ENCODE results near the gene BRAT1. TPM values are rescaled to one million over a fixed set of nuclear protein-coding genes. Genes with fewer than 3 reads are reported as not detected.

Gene BRAT1
- total and polyA plus RNA-seq, 2 experiments from 2014 or later = 19.2 to 45.0 TPM

DNA sequence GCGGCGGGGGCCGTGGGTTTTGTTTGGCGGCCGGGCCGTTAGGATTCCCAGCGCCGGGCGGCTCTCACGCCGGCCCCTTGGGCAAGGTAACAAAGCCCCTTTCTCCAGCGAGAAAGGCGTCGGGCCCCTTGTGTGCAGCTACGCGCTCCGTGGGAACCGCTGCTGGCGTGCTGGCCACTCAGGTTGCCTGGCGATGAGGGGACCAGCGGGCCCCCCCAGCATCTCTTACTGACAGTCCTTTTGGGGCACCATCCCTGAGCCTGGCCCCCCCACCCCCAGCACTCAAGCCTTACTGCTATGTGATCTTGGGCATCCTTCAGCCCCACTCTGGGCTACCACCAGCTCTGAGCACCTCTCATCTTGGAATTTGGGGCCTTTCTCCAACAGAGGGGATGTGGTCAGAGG lies 34.0 kb downstream of the BRAT1 start:
- Histone ChIP-seq H2AFZ (no peak overlapping the region), H3K27ac (no peak overlapping the region), H4K20me1 (ENCODE audit: insufficient read depth, poor library complexity, severe bottlenecking) (peaks cover 3% of the 10 kb centered on the region), H3K4me1 (ENCODE audit: insufficient read depth) (peaks cover 58% of the 10 kb centered on the region), H3K79me2 (peaks cover 6% of the 10 kb centered on the region), H3K4me2 (peak overlapping the region; percentile 81), H3K9me2 (replicated peaks; ENCODE audit: insufficient read depth) (no peaks in the 10 kb centered on the region), H3K36me3 (replicated peaks; ENCODE audit: insufficient read depth, low read depth) (no peaks in the 10 kb centered on the region), H3K27me3 (peaks cover 20% of the 10 kb centered on the region), H3K9me3 (ENCODE audit: low read depth) (no peaks in the 10 kb centered on the region), H3K4me3 (no peak overlapping the region)
- WGBS (ENCODE audit: low lambda C conversion rate, missing lambda C conversion rate) = 83% methylated on average over 2 of the region's 21 CpGs
- DNase-seq (ENCODE audit: low spot score) = no peak
- TF ChIP-seq EZH2phosphoT487 (IDR thresholded peaks at IDR 0.05; ENCODE audit: low read depth, severe bottlenecking, unreplicated experiment) (no peak), EZH2 (IDR thresholded peaks at IDR 0.05; ENCODE audit: borderline replicate concordance) (no peak)
- TF ChIP-seq, protein P1, sequence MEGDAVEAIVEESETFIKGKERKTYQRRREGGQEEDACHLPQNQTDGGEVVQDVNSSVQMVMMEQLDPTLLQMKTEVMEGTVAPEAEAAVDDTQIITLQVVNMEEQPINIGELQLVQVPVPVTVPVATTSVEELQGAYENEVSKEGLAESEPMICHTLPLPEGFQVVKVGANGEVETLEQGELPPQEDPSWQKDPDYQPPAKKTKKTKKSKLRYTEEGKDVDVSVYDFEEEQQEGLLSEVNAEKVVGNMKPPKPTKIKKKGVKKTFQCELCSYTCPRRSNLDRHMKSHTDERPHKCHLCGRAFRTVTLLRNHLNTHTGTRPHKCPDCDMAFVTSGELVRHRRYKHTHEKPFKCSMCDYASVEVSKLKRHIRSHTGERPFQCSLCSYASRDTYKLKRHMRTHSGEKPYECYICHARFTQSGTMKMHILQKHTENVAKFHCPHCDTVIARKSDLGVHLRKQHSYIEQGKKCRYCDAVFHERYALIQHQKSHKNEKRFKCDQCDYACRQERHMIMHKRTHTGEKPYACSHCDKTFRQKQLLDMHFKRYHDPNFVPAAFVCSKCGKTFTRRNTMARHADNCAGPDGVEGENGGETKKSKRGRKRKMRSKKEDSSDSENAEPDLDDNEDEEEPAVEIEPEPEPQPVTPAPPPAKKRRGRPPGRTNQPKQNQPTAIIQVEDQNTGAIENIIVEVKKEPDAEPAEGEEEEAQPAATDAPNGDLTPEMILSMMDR (IDR thresholded peaks at IDR 0.05; ENCODE audit: poor library complexity) = no peak

DNA sequence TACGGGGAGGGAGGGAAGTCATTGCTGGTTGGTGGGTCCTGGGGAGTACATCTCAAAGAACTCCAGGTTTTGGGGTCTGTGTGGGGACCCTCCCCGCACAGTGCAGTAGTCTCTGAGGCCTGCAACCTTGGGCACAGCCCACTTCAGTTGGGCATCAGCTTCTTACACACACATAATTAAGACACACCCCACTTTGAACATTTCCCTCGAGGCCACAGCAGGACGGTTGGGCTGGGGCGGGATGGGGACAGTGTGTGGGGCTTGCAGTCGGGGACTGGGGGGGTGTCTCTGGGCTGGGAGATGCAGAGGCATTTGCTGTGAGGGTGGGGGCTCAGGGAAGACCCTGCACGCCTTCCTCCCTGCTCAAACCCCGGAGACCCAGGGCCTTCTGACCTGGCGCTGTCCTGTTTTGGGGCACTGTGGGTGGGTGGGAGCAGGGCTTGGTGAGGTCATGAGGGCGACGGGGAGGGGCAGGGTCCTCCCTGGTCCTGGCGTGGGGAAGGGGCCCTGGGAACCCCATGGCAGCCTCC lies 34.5 kb downstream of the BRAT1 start:
- Histone ChIP-seq H3K9me2 (replicated peaks; ENCODE audit: insufficient read depth) (no peaks in the 10 kb centered on the region), H3K79me2 (peaks cover 6% of the 10 kb centered on the region), H3K4me3 (no peak overlapping the region), H3K4me1 (ENCODE audit: insufficient read depth) (peaks cover 58% of the 10 kb centered on the region), H3K27me3 (peaks cover 20% of the 10 kb centered on the region), H2AFZ (no peak overlapping the region), H3K27ac (no peak overlapping the region), H3K36me3 (replicated peaks; ENCODE audit: insufficient read depth, low read depth) (no peaks in the 10 kb centered on the region), H4K20me1 (ENCODE audit: insufficient read depth, poor library complexity, severe bottlenecking) (peaks cover 3% of the 10 kb centered on the region), H3K4me2 (peak overlapping the region; percentile 81), H3K9me3 (ENCODE audit: low read depth) (no peaks in the 10 kb centered on the region)
- 54% methylated on average over 9 of the region's 12 CpGs for WGBS (ENCODE audit: low lambda C conversion rate, missing lambda C conversion rate)
- no peak for DNase-seq (ENCODE audit: low spot score)
- TF ChIP-seq, protein P1 (IDR thresholded peaks at IDR 0.05; ENCODE audit: poor library complexity) = no peak
- no peak for TF ChIP-seq EZH2phosphoT487 (IDR thresholded peaks at IDR 0.05; ENCODE audit: low read depth, severe bottlenecking, unreplicated experiment)
- TF ChIP-seq EZH2 (IDR thresholded peaks at IDR 0.05; ENCODE audit: borderline replicate concordance) = no peak

DNA sequence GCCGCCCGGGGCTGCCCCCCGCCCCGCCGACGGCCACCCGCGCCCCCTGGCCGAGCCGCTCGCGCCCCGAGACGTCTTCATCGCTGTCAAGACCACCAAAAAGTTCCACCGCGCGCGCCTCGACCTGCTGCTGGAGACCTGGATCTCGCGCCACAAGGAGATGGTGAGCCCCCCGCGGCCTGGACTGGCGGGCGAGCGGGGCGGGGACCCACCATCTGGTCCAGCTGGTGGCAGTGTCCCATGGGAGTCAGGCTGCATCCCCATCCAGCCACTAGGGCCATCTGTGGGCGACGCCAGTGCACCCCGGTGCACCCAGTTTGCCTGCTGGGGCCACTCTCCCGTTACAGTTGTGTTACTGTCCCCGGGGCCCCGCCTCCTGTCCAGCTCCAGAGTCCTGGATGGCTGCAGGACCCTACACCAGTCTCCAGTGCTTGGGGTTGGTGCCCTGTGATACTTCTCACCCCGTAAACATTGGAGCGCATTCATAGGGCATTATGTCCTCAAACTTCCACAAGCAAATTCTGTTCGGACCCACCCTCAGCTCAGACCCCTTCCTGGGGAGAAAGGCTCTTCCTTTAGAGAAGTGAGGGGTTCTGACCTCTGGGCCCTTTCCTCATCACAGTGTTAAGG lies 35.1 kb downstream of the BRAT1 start:
- Histone ChIP-seq H3K9me3 (ENCODE audit: low read depth) (no peaks in the 10 kb centered on the region), H3K4me3 (no peak overlapping the region), H3K36me3 (replicated peaks; ENCODE audit: insufficient read depth, low read depth) (no peaks in the 10 kb centered on the region), H3K79me2 (peaks cover 6% of the 10 kb centered on the region), H2AFZ (no peak overlapping the region), H3K4me2 (peak overlapping the region; percentile 81), H3K27ac (no peak overlapping the region), H3K27me3 (peaks cover 20% of the 10 kb centered on the region), H3K9me2 (replicated peaks; ENCODE audit: insufficient read depth) (no peaks in the 10 kb centered on the region), H4K20me1 (ENCODE audit: insufficient read depth, poor library complexity, severe bottlenecking) (peaks cover 3% of the 10 kb centered on the region), H3K4me1 (ENCODE audit: insufficient read depth) (peaks cover 58% of the 10 kb centered on the region)
- WGBS (ENCODE audit: low lambda C conversion rate, missing lambda C conversion rate) = 11% methylated on average over 23 of the region's 37 CpGs
- DNase-seq (ENCODE audit: low spot score) = no peak
- no peak for TF ChIP-seq EZH2 (IDR thresholded peaks at IDR 0.05; ENCODE audit: borderline replicate concordance)
- TF ChIP-seq EZH2phosphoT487 (IDR thresholded peaks at IDR 0.05; ENCODE audit: low read depth, severe bottlenecking, unreplicated experiment) = no peak
- TF ChIP-seq, protein P1 (IDR thresholded peaks at IDR 0.05; ENCODE audit: poor library complexity) = peak; percentile 4

Measured in hepatocyte (in vitro differentiated cells).